GM19351 (cell line): ENCODE data around the gene VSIG10L2.

Experiments used
- ATAC-seq: cut with Tn5 transposase; IDR thresholded peaks from one replicate; pipeline ENCODE4 v1.9.1; 2021; ENCODE audit warnings: mild to moderate bottlenecking, moderate library complexity; ENCODE audit not compliant: unreplicated experiment

The VSIG10L2 gene

DNA sequence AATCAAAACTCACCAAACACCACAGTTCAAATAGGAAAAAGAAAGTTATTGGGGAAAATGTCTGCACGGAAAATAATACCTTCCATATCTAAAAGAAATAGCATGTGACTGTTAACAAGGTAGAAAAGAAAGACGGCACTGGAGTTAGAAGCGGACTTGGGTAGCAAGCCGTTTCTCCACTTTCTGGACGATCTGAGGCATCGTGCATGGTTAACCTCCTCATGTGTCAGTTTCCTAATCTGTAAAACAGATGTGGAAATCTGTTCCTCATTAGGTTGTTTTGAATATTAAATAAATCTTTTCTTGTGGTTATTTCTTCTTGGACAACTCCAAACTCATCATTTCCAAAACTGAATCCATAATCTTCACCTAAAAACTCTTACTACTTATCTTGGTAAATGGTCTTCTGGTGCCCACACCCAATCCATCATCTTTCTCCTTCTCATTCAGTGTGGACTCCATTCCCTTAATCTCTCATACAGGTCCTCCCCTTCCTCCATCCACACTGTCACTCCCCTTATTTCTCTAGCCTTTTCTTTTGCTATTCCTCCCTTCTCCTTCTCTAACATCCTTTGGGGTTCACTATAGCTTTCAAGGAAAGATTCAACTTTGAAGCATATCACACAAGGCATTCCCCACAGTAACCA lies 53.5 kb downstream of the VSIG10L2 start:
- no peak for ATAC-seq

- ATAC-seq: no peak
Observed at GRCh38 chr11:126002181-126002580, 56.3 kb downstream of the VSIG10L2 start.
